Left lobe of liver (tissue), 2 donors: ENCODE results near the gene LRRC10B. TPM values are rescaled to one million over a fixed set of nuclear protein-coding genes. Genes with fewer than 3 reads are reported as not detected.

ENCODE experiments used
- ATAC-seq: fragments of 200-7000 bp; cut with Tn5 transposase; one replicate; pipeline ENCODE4 v1.9.1; 2020; ENCODE audit warnings: mild to moderate bottlenecking, moderate library complexity
- DNase-seq: peaks from one replicate; pipeline ENCODE4 v3.0.0-alpha.2; 2020; ENCODE audit warnings: low spot score
- total RNA-seq: library from RNA; stranded (reverse); gene quantifications from one replicate; pipeline ENCODE4 v1.2.1, GENCODE V29; 2021
- donor health status: DM: no; HTN: no; CAD: no; lungs with moderate emphysema.
- donor health status: DM: no; HTN: yes; CAD: no.

LRRC10B gene
- total RNA-seq, 1 donor from 2014 or later, result not detected

DNA sequence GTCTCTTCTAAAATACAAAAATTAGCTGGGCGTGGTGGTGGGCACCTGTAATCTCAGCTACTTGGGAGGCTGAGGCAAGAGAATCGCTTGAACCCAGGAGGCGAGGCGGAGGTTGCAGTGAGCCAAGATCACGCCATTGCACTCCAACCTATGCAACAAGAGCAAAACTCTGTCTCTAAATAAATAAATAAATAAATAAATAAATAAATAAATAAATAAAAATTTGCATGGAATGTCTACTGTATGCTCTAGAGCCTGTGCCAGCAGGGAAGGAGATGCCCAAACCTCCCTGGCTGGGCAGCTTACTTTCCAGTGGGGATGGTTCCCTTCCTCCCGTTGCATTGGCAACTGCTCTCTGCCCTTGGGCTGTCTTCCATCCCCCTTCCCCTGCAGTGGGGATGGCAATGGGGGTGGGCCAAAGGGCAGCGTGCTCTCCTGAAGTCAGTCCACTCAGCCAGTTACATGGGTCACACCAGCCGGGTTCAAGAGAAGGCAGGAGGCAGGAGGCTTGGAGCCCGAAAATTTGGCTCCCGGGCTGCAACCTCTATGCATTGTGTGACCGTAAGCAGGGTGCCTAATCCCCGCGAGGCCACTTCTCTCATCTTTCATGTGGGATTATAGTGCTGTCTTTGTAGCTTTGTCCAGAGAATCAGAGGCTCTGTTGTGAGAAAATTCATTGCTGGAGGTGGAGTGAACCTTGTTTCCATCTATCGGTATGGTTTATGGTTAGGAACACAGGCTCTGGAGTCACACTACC is 1.4 kb upstream of the LRRC10B start:
- no peak for ATAC-seq
- no peak for DNase-seq

DNA sequence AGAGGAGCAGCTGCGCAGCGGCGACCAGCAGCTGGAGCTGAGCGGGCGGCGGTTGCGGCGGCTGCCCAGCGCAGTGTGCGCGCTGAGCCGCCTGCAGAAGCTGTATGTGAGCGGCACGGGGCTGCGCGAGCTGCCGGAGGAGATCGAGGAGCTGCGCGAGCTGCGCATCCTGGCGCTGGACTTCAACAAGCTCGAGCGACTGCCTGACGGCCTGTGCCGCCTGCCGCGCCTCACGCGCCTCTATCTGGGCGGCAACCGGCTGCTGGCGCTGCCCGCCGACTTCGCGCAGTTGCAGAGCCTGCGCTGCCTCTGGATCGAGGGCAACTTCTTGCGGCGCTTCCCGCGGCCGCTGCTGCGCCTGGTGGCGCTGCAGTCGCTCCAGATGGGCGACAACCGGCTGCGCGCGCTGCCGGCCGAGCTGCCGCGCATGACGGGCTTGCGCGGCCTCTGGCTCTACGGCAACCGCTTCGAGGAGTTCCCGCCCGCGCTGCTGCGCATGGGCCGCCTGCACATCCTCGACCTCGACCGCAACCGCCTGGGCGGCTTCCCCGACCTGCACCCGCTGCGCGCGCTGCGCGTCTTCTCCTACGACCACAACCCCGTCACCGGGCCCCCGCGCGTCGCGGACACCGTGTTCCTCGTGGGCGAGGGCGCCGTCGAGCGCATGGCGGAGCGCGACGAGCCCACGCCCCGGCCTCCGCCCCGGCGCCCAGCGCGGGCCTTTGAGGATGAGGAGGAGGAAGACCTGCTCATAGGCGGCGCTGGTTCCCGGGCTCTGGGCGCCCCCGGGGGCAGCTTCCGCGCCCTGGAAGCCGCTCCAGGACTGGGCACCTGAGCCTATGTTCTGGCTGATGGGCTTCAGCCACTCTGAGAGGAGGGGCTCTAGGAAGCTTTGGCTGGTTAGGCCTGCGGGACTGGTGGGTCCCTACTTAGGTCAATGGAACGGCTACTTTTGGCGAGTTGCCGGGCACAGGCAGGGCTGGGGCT is 787 bp downstream of the LRRC10B start:
- DNase-seq (peak; percentile 79), ATAC-seq (peak; percentile 94)

DNA sequence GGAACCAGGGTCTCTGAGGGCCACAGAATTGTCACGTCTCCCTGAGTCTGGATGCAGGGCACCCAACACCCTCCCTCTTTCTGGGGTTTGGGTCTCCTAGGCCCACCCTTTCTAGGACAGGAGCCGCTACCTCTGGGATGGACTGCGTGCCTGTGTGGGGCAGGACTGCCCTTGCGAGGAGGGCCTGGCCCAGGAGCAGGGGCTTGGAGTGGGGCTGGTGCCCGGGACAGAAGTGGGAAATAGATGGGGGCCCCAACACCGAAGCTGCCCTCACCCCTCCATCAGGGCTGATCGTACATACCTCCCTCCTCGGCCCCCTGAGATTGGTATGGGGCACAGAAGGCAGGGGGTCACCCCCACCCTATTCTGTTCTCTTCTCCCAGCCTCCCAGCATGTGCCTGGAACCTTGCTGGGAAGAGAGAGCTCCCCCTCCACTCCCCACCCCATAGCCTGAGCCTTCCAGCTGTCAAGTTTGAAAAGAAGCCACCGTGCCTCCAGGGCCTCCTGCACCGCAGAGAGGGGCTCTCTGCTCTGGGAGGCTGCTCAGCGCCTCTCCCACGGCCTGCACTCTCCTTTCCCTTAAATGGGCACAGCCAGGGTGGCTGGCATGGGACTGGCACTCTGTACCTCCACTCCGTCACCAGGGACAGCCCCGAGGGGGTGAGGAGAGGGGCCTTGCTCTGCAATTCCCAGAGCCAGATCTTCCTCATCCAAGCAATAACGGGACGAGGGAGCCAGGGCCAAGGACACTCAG is 1.8 kb downstream of the LRRC10B start:
- DNase-seq (no peak), ATAC-seq (no peak)

GRCh38 chr11:61510974-61511373 is 2.4 kb downstream of the LRRC10B start:
- ATAC-seq (no peak), DNase-seq (no peak)

DNA sequence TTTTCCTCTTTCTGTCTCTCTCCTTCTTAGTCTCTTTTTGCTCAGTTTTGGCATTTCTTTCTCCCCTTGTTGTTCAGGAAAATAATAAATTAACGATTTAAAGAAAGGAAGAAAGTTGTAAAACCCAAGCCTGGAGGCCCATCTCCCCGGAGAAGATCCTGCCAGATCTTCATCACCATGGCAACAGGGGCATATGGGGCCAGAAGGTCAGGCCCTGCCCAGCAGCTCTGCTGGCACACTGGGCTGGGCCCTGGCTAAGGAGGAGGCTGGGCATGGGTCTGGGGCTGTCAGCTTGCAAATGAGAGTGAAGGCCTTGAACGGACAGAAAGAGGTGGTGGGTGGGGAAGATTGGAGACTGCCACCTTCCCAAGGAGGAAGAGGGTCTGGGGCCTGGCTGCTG is 2.8 kb downstream of the LRRC10B start:
- no peak for ATAC-seq
- DNase-seq, result no peak

GRCh38 chr11:61512435-61512834 is 3.9 kb downstream of the LRRC10B start:
- ATAC-seq (no peak), DNase-seq (no peak)

- DNase-seq (no peak), ATAC-seq (no peak)
These were observed 4.7 kb downstream of the LRRC10B start for GRCh38 chr11:61513143-61513765.

DNA sequence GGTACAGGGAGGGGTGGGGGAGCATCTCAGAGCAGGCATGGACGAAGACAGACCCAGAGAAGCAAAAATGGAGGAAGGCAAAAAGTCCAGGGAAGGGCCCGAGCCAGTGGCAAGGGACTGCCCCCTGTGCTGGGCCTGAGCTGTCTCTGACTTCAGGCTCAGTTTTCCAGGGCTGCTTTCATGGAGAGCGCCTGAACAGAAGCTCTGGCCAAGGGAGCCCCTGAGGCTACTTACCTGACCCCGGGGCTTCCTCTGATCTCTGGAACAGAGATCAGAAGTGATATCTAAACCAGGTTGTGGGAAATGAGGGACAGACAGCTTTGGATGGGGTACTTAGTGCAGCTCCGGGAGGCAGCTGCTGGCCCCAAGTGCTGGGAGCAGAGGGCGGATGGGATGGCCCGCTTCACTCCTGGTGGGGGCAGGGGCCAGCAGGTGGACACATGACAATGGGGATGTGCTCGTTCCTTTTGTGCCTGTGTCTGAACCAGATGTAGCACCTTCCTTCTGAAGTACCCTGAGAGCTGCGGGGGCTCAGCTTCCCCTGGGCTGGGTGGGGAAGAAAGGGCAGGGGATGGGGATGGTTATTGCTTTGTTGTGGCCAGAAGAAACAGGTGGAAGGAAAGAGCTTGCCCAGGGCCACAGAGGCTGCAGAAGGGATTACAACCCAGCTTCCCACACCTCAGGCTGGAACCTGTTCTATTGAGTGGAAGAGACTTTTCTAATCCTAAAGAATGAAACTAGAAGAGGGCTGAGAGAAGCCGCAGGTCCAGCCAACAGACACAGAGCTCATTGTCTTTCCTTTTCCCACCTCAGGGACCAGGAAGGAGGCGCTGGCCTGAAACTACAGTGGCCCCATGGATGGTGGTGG is 5.7 kb downstream of the LRRC10B start:
- ATAC-seq (peak; percentile 12), DNase-seq (no peak)

GRCh38 chr11:61515686-61516085 is 7.1 kb downstream of the LRRC10B start:
- no peak for ATAC-seq

DNA sequence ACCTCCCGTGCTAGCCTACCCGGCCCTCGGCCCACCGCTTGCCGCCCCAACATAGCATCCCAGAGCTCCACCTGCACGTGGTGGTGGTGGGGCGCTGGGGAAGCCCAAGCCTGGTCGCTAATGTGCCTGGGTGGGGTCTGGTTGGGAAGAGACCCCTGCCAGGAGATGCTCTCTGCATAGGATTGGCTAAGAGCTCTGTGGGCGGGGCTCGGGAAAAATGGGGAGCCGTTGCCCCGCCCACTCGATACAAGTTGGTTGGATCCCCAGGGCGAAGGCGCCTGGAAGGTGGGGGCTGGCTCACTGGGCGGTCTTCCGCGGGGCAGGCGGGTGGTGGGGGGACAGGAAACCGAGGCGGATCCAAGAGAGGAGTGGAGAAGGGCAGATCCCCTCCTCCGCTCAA is 7.6 kb downstream of the LRRC10B start:
- no peak for DNase-seq
- ATAC-seq, result peak; percentile 5

More at GRCh38 chr11:61515686-61516085, 7.1 kb downstream of the LRRC10B start:
- DNase-seq, result no peak

- ATAC-seq, result peak; percentile 60
- DNase-seq, result no peak
These were observed 8.4 kb downstream of the LRRC10B start for GRCh38 chr11:61516675-61517572.

GRCh38 chr11:61518032-61518795 is 9.7 kb downstream of the LRRC10B start:
- DNase-seq (no peak), ATAC-seq (no peak)

GRCh38 chr11:61522881-61523280 is 14.3 kb downstream of the LRRC10B start:
- DNase-seq (no peak), ATAC-seq (no peak)

DNA sequence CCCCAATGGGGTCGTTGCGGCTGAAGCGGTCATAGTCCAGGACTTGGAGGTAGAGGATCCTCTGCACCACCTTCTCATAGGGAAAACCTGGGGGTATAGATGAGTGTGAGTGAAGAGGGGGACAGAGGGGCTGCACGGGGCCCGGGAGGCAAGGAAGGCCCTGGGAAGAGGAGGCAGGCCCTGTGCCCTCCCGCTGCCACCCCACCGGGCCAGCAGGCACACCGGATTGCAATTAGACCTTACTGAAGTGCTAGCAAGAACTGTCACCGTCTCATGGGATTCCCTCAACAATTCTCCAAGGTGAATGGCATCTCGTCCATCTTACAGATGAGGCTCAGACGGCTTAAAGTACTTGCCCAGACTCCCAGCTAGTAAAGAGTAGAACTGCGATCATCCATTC is 15.9 kb downstream of the LRRC10B start:
- DNase-seq, result no peak
- ATAC-seq, result no peak

DNA sequence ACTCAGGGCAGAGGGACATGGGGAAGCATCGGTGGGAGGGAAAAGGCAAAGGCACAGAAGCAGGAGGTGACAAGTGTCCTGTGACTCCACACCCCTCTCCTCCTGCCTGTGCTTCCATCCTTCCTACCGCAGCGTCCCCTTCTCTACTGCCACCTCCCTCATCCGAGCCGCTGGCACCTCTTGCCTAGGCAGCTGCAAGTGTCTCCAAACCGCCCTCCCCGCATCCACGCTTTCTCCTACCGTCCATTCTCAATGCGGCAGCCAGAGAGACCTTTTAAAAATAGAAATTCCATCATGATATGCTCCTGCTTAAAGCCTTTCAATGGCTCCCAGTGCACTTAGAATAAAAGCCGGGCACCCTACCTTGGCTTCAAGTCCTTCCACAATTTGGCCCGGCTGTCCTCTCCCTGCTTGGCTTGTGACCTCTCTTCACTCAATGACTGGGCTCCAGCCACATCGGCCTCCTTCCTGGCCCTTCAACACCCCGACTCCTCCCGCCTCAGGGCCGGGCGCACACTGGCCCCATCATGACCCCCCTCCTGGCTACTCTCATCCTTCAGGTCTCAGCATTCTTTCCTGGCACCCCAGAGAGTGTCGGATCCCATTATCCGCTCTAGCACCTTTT is 16.5 kb downstream of the LRRC10B start:
- ATAC-seq (no peak), DNase-seq (no peak)

GRCh38 chr11:61526229-61526628 is 17.7 kb downstream of the LRRC10B start:
- ATAC-seq (no peak), DNase-seq (no peak)

- no peak for ATAC-seq
These were observed 18.6 kb downstream of the LRRC10B start for GRCh38 chr11:61526956-61527731.

More at GRCh38 chr11:61526956-61527731, 18.6 kb downstream of the LRRC10B start:
- DNase-seq, result no peak
